Measurements from ENCODE around the gene DNM3. TPM values are rescaled to one million over a fixed set of nuclear protein-coding genes. Genes with fewer than 3 reads are reported as not detected.
"Not testable (repeated sequence)": the region's sequence is repeated elsewhere in the genome, so short reads cannot be mapped to it uniquely, and the experiment has no call there.

DNM3 gene
- total and polyA plus RNA-seq, 5 donors from 2014 or later, result 0.76 to 5.5 (median 1.6) TPM

GRCh38 chr1:172429331-172430127, 588.2 kb downstream of the DNM3 start:
- peak; percentile 69 to 75 for ATAC-seq (ENCODE audit: low read depth in 2 of 2)

DNA sequence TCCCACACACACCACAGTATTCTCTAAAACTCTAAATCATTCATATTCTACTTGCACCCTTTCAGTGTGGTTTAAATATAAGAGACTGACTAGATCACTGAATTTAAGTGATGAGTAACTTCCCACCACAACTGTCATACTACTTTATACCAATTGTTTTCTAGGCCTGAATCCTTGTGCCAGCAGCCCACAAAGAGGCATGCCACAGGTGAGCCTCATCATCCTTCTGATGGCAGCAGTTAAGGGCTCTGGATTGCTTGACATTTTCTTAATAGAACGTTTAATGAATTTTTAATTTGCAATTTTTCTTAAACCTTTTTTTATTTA, 588.8 kb downstream of the DNM3 start:
- Mint-ChIP-seq H3K27ac (peak overlapping the region in 2 of 3 donors; percentile 11 to 70), H3K4me1 (peaks cover 10 to 53% (median 38%) of the 10 kb centered on the region in 4 donors)
- ATAC-seq (ENCODE audit: low read depth in 2 of 2), result no peak

More at GRCh38 chr1:172429331-172430127, 588.2 kb downstream of the DNM3 start:
- H3K9me3 ChIP-seq (ENCODE audit: control insufficient read depth in 2 of 2, low read length in 2 of 2), result no peaks in the 10 kb centered on the region
- Mint-ChIP-seq H3K9me3 (peaks cover 0 to 5% (median 1%) of the 10 kb centered on the region in 7 donors), H3K4me3 (peak overlapping the region in 1 of 4 donors; percentile 32), H3K27ac (peak overlapping the region in 2 of 3 donors; percentile 11 to 70), H3K4me1 (peaks cover 10 to 50% (median 37%) of the 10 kb centered on the region in 4 donors), H3K36me3 (peaks cover 10% of the 10 kb centered on the region), H3K27me3 (no peaks in the 10 kb centered on the region)
- peak; percentile 9 to 86 (median 60) for DNase-seq
- H3K4me3 ChIP-seq (ENCODE audit: low read depth, low read length), result no peak overlapping the region
- H3K36me3 ChIP-seq (ENCODE audit: control insufficient read depth, insufficient read depth, low read length), result no peaks in the 10 kb centered on the region
- H3K27me3 ChIP-seq (ENCODE audit: control insufficient read depth, insufficient read depth, low read length), result no peaks in the 10 kb centered on the region
- peaks cover 22% of the 10 kb centered on the region for H3K4me1 ChIP-seq (ENCODE audit: control insufficient read depth, insufficient read depth, low read length, poor library complexity, severe bottlenecking)
- H3K27ac ChIP-seq (ENCODE audit: insufficient read depth, low read length, poor library complexity, severe bottlenecking), result no peak overlapping the region

DNA sequence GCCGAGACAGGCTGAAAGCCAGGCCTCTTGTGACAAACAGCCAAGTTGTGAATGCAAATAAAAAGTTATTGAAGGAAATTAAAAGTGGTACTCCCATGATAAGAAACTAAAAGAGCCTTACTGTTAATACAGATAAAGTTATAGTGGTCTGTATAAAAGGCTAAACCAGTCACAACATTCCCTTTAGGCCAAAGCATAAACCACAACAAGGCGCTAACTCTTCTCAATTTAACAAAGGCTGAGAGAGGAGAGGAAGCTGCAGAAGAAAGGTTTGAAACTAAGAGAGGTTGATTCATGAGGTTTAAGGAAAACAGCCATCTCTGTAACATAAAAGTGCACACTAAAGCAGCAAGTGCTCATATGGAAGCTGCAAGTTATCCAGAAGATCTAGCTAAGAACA, 589.9 kb downstream of the DNM3 start:
- Histone ChIP-seq H3K36me3 (ENCODE audit: control insufficient read depth, insufficient read depth, low read length) (no peaks in the 10 kb centered on the region), H3K4me1 (ENCODE audit: control insufficient read depth, insufficient read depth, low read length, poor library complexity, severe bottlenecking) (peaks cover 22% of the 10 kb centered on the region), H3K27ac (ENCODE audit: insufficient read depth, low read length, poor library complexity, severe bottlenecking) (peak overlapping the region; percentile 1), H3K27me3 (ENCODE audit: control insufficient read depth, insufficient read depth, low read length) (no peaks in the 10 kb centered on the region), H3K9me3 (ENCODE audit: control insufficient read depth in 2 of 2, low read length in 2 of 2) (no peaks in the 10 kb centered on the region), H3K4me3 (ENCODE audit: low read depth, low read length) (no peak overlapping the region)
- ATAC-seq (ENCODE audit: low read depth in 2 of 2), result no peak
- H3K9me3 Mint-ChIP-seq, result peaks cover 0 to 9% (median 2%) of the 10 kb centered on the region in 7 donors
- H3K27ac Mint-ChIP-seq, result peak overlapping the region; percentile 78 to 91 (median 89)
- H3K27me3 Mint-ChIP-seq, result no peaks in the 10 kb centered on the region
- H3K4me1 Mint-ChIP-seq, result peaks cover 10 to 60% (median 38%) of the 10 kb centered on the region in 4 donors
- DNase-seq, result no peak
- H3K36me3 Mint-ChIP-seq, result peaks cover 19% of the 10 kb centered on the region
- peak overlapping the region in 2 of 4 donors; percentile 44 to 48 for H3K4me3 Mint-ChIP-seq

More for the DNA sequence above, 588.8 kb downstream of the DNM3 start:
- Histone ChIP-seq H3K36me3 (ENCODE audit: control insufficient read depth, insufficient read depth, low read length) (no peaks in the 10 kb centered on the region), H3K27ac (ENCODE audit: insufficient read depth, low read length, poor library complexity, severe bottlenecking) (no peak overlapping the region), H3K4me1 (ENCODE audit: control insufficient read depth, insufficient read depth, low read length, poor library complexity, severe bottlenecking) (peaks cover 22% of the 10 kb centered on the region), H3K9me3 (ENCODE audit: control insufficient read depth in 2 of 2, low read length in 2 of 2) (no peaks in the 10 kb centered on the region), H3K4me3 (ENCODE audit: low read depth, low read length) (no peak overlapping the region), H3K27me3 (ENCODE audit: control insufficient read depth, insufficient read depth, low read length) (no peaks in the 10 kb centered on the region)
- no peak for DNase-seq
- Mint-ChIP-seq H3K27me3 (no peaks in the 10 kb centered on the region), H3K36me3 (peaks cover 14% of the 10 kb centered on the region), H3K4me3 (peak overlapping the region in 1 of 4 donors; percentile 32), H3K9me3 (peaks cover 0 to 6% (median 1%) of the 10 kb centered on the region in 7 donors)

DNA sequence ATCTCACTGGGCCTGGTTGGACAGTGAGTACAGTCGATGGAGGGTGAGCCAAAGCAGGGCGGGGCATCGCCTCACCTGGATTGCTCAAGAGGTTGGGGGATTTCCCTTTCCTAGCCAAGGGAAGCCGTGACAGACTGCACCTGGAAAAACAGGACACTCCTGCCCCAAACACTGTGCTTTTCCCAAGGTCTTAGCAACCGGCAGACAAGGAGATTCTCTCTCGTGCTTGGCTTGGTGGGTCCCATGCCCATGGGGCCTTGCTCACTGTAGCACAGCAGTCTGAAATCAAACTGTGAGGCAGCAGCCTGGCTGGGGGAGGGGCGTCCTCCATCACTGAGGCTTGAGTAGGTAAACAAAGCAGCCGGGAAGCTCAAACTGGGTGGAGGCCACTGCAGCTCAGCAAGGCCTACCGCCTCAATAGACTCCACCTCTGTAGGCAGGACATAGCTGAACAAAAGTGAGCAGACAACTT, 590.5 kb downstream of the DNM3 start:
- H3K27ac ChIP-seq (ENCODE audit: insufficient read depth, low read length, poor library complexity, severe bottlenecking), result peak overlapping the region; percentile 23
- H3K4me3 ChIP-seq (ENCODE audit: low read depth, low read length), result peak overlapping the region; percentile 26
- H3K4me1 ChIP-seq (ENCODE audit: control insufficient read depth, insufficient read depth, low read length, poor library complexity, severe bottlenecking), result peaks cover 21% of the 10 kb centered on the region
- H3K36me3 Mint-ChIP-seq, result peaks cover 19% of the 10 kb centered on the region
- peaks cover 10 to 60% (median 38%) of the 10 kb centered on the region in 4 donors for H3K4me1 Mint-ChIP-seq
- no peaks in the 10 kb centered on the region for H3K27me3 Mint-ChIP-seq
- H3K4me3 Mint-ChIP-seq, result peak overlapping the region in 2 of 4 donors; percentile 44 to 48
- no peaks in the 10 kb centered on the region for H3K9me3 ChIP-seq (ENCODE audit: control insufficient read depth in 2 of 2, low read length in 2 of 2)
- peaks cover 0 to 13% (median 2%) of the 10 kb centered on the region in 7 donors for H3K9me3 Mint-ChIP-seq
- no peaks in the 10 kb centered on the region for H3K27me3 ChIP-seq (ENCODE audit: control insufficient read depth, insufficient read depth, low read length)
- peak in 2 of 3 donors; percentile 43 to 78 for DNase-seq
- peak; percentile 55 to 64 for ATAC-seq (ENCODE audit: low read depth in 2 of 2)
- no peaks in the 10 kb centered on the region for H3K36me3 ChIP-seq (ENCODE audit: control insufficient read depth, insufficient read depth, low read length)
- peak overlapping the region; percentile 78 to 91 (median 89) for H3K27ac Mint-ChIP-seq

GRCh38 chr1:172437183-172437582, 595.9 kb downstream of the DNM3 start:
- H3K9me3 ChIP-seq (ENCODE audit: control insufficient read depth in 2 of 2, low read length in 2 of 2); H3K4me1 ChIP-seq (ENCODE audit: control insufficient read depth, insufficient read depth, low read length, poor library complexity, severe bottlenecking); H3K27me3 ChIP-seq (ENCODE audit: control insufficient read depth, insufficient read depth, low read length); H3K4me3 Mint-ChIP-seq; DNase-seq; ATAC-seq (ENCODE audit: low read depth in 2 of 2); H3K27ac ChIP-seq (ENCODE audit: insufficient read depth, low read length, poor library complexity, severe bottlenecking); H3K4me3 ChIP-seq (ENCODE audit: low read depth, low read length); H3K27me3 Mint-ChIP-seq; H3K36me3 ChIP-seq (ENCODE audit: control insufficient read depth, insufficient read depth, low read length); H3K27ac Mint-ChIP-seq: not testable (repeated sequence)
- H3K9me3 Mint-ChIP-seq, result peaks cover 0 to 20% (median 5%) of the 10 kb centered on the region in 7 donors
- H3K4me1 Mint-ChIP-seq, result peaks cover 32 to 69% (median 48%) of the 10 kb centered on the region in 4 donors
- H3K36me3 Mint-ChIP-seq, result peaks cover 40% of the 10 kb centered on the region

- no peak for ATAC-seq (ENCODE audit: low read depth in 2 of 2)
- peak overlapping the region; percentile 89 for H3K4me3 ChIP-seq (ENCODE audit: low read depth, low read length)
- no peak for DNase-seq
These were observed 601.1 kb downstream of the DNM3 start for GRCh38 chr1:172442404-172442803.

GRCh38 chr1:172442843-172443565, 601.7 kb downstream of the DNM3 start:
- no peaks in the 10 kb centered on the region for H3K27me3 Mint-ChIP-seq
- peaks cover 9% of the 10 kb centered on the region for H3K36me3 ChIP-seq (ENCODE audit: control insufficient read depth, insufficient read depth, low read length)
- peak overlapping the region; percentile 81 for H3K27ac ChIP-seq (ENCODE audit: insufficient read depth, low read length, poor library complexity, severe bottlenecking)
- no peaks in the 10 kb centered on the region for H3K27me3 ChIP-seq (ENCODE audit: control insufficient read depth, insufficient read depth, low read length)
- DNase-seq (peak in 1 of 3 donors; percentile 16), ATAC-seq (ENCODE audit: low read depth in 2 of 2) (no peak)
- H3K4me3 ChIP-seq (ENCODE audit: low read depth, low read length), result peak overlapping the region; percentile 89
- H3K4me3 Mint-ChIP-seq, result peak overlapping the region; percentile 89 to 98 (median 97)
- H3K36me3 Mint-ChIP-seq, result peaks cover 24% of the 10 kb centered on the region
- peaks cover 0 to 3% (median 2%) of the 10 kb centered on the region in 7 donors for H3K9me3 Mint-ChIP-seq
- H3K27ac Mint-ChIP-seq, result peak overlapping the region; percentile 92 to 99 (median 96)
- H3K4me1 ChIP-seq (ENCODE audit: control insufficient read depth, insufficient read depth, low read length, poor library complexity, severe bottlenecking), result peaks cover 24% of the 10 kb centered on the region
- no peaks in the 10 kb centered on the region for H3K9me3 ChIP-seq (ENCODE audit: control insufficient read depth in 2 of 2, low read length in 2 of 2)
- H3K4me1 Mint-ChIP-seq, result peaks cover 38 to 65% (median 50%) of the 10 kb centered on the region in 4 donors

More at GRCh38 chr1:172442404-172442803, 601.1 kb downstream of the DNM3 start:
- H3K27ac ChIP-seq (ENCODE audit: insufficient read depth, low read length, poor library complexity, severe bottlenecking), result no peak overlapping the region
- Mint-ChIP-seq H3K27me3 (no peaks in the 10 kb centered on the region), H3K27ac (peak overlapping the region in 2 of 3 donors; percentile 85 to 92), H3K4me1 (peaks cover 38 to 65% (median 50%) of the 10 kb centered on the region in 4 donors), H3K36me3 (peaks cover 25% of the 10 kb centered on the region), H3K9me3 (peaks cover 0 to 3% (median 2%) of the 10 kb centered on the region in 7 donors), H3K4me3 (peak overlapping the region; percentile 89 to 98 (median 97))
- peaks cover 9% of the 10 kb centered on the region for H3K36me3 ChIP-seq (ENCODE audit: control insufficient read depth, insufficient read depth, low read length)
- peaks cover 24% of the 10 kb centered on the region for H3K4me1 ChIP-seq (ENCODE audit: control insufficient read depth, insufficient read depth, low read length, poor library complexity, severe bottlenecking)
- H3K9me3 ChIP-seq (ENCODE audit: control insufficient read depth in 2 of 2, low read length in 2 of 2), result no peaks in the 10 kb centered on the region
- H3K27me3 ChIP-seq (ENCODE audit: control insufficient read depth, insufficient read depth, low read length), result no peaks in the 10 kb centered on the region
